G401 (cell line): ENCODE measurements around the gene CXCL10. TPM values are rescaled to one million over a fixed set of nuclear protein-coding genes. Genes with fewer than 3 reads are reported as not detected.
"Not testable (repeated sequence)": the region's sequence is repeated elsewhere in the genome, so short reads cannot be mapped to it uniquely, and the experiment has no call there.

Experiments
- DNase-seq: peaks from one replicate; pipeline ENCODE4 v3.0.0-alpha.2; 2015; ENCODE audit warnings: low spot score
- in situ Hi-C: cut with HindIII; loops from 2 replicates; pipeline ENCODE4 v1.10.0; 2016; ENCODE audit warnings: low sequenced_read_pairs, mixed read lengths
- total RNA-seq: library from RNA; depleted of rRNA; stranded (reverse); fragments of >200 nt; shearing (Covaris generic); gene quantifications from 2 replicates; pipeline ENCODE4 v1.2.3, GENCODE V29; 2014; rRNA removed

Gene CXCL10
- total RNA-seq, 1 experiment from 2014 or later: not detected

DNA sequence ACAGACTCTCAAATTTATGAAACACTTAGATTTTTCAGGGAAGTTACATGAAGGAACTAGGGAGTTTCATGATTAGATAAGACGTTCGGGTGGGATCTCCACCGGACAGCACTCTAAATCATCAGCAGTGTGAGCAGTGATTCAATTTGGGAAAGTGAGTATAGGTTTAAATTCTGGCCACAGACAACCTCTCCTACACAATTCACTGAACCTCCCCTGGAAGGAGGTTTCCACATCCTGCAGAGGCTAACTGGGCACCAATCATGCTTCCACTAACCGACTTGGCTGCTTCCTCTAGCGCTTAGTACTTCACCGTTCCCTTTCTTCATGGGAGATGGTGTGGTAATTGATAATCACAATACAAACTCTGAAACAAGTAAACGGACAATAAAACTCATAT is 21.6 kb downstream of the CXCL10 start:
- in situ Hi-C loops: no loop called here
- no peak for DNase-seq

DNA sequence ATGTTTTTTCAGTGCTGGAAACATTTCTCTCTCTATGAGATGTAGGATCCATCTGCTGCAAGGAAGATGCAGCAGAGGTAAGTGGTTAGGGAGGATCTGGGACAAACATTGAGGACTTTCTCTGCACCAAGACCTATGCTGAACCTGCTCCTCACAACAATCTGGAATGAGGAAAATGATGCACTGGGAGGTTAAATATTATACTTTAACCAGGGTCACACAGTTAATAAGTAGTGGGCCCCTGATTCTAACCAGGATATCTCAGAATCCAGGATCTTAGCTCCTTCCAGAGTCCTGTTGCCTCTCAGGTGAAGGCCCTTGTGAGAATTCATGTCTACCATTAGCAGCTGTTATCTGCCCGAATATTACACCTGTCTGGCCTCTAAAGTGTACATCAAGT is 23.0 kb downstream of the CXCL10 start:
- DNase-seq: no peak
- in situ Hi-C loops: no loop called here

- DNase-seq, in situ Hi-C loops: not testable (repeated sequence)
These were observed 24.7 kb downstream of the CXCL10 start for GRCh38 chr4:75998525-75999147.

DNA sequence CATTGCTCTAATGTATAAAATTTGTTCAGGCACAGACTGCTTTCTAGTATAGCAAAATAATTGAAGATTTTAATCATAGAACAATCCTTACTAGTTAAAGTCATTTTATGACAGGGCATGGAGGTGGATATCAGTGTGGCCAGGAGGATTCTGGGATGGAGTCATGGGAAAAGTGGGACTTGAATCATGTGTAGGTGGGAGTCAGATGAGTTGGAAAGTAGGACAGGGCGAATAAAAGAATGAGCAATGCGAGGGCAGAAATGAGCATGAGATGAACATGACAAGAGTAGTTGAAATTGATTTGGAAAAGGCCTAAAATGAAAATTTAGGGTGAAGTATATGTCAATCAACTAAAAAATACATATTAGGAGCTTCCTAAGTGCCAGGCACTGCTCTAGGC is 25.4 kb downstream of the CXCL10 start:
- in situ Hi-C loops: no loop called here
- DNase-seq: no peak

GRCh38 chr4:75997081-75997480 is 26.2 kb downstream of the CXCL10 start:
- DNase-seq: no peak
- in situ Hi-C loops: no loop called here

- in situ Hi-C loops: no loop called here
- DNase-seq: peak; percentile 65
These were observed 27.6 kb downstream of the CXCL10 start for GRCh38 chr4:75995727-75996126.

DNA sequence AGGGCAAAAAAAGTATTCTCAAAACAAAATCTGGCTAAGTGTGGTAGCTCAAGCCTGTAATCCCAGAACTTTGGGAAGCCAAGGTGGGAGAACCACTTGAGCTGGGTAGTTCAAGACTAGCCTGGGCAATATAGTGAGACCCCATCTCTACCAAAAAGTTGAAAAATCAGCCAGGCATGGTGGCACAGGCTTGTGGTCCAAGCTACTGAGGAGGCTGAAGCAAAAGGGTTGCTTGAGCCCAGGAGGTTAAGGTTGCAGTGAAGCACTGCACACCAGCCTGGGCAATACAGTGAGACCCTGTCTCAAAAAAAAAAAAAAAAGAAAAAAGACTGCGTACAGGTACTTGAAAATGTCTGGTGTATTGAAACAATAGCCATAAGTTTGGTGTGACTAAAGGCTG is 30.8 kb downstream of the CXCL10 start:
- in situ Hi-C loops: no loop called here
- DNase-seq: no peak

GRCh38 chr4:75989846-75990528 is 33.3 kb downstream of the CXCL10 start:
- DNase-seq: no peak
- in situ Hi-C loops: no loop called here

GRCh38 chr4:75985116-75985515 is 38.2 kb downstream of the CXCL10 start:
- in situ Hi-C loops: no loop called here
- DNase-seq: no peak

- in situ Hi-C loops: no loop called here
- DNase-seq: no peak
These were observed 42.7 kb downstream of the CXCL10 start for GRCh38 chr4:75980576-75980975.

DNA sequence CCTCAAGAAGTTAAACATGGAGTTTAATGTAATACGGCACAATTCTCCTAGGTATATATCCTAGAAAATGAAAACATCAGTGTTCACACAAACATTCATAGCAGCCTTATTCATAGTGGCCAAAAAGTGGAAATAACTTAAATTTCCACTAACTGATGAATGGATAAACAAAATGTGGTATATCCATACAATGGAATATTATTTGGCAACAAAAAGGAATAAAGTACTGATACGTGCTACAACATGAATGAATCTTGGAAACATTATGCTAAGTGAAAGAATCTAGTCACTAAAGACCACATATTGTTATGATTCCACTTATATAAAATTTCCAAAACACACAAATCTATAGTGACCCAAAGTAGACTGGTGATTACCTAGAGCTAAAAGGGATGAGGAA is 47.1 kb downstream of the CXCL10 start:
- no peak for DNase-seq
- in situ Hi-C loops: no loop called here

GRCh38 chr4:75973766-75974165 is 49.5 kb downstream of the CXCL10 start:
- in situ Hi-C loops: no loop called here
- DNase-seq: no peak

Other genes with a start within 250 kb of the CXCL10 start
- gene PPEF2, start 121.0 kb downstream of the CXCL10 start, total RNA-seq: not detected in 2 replicates
- 23.5 and 50.0 TPM in 2 replicates for gene NAAA, start 82.5 kb downstream of the CXCL10 start, total RNA-seq
- 24.2 and 47.0 TPM in 2 replicates for gene SDAD1, start 32.6 kb downstream of the CXCL10 start, total RNA-seq
- gene CXCL9, start 16.0 kb downstream of the CXCL10 start, total RNA-seq: not detected in 2 replicates
- not detected in 2 replicates for gene CXCL11, start 12.6 kb upstream of the CXCL10 start, total RNA-seq
- not detected in 2 replicates for gene ART3, start 51.2 kb upstream of the CXCL10 start, total RNA-seq
- gene NUP54, start 124.9 kb upstream of the CXCL10 start, total RNA-seq: 78.2 and 130 TPM in 2 replicates
- gene SCARB2, start 190.3 kb upstream of the CXCL10 start, total RNA-seq: 39.9 and 61.3 TPM in 2 replicates
- 0.37 and 2.8 TPM in 2 replicates for gene FAM47E, start 228.2 kb upstream of the CXCL10 start, total RNA-seq